ENCODE results near the gene ADAMTSL2.

ADAMTSL2 gene

DNA sequence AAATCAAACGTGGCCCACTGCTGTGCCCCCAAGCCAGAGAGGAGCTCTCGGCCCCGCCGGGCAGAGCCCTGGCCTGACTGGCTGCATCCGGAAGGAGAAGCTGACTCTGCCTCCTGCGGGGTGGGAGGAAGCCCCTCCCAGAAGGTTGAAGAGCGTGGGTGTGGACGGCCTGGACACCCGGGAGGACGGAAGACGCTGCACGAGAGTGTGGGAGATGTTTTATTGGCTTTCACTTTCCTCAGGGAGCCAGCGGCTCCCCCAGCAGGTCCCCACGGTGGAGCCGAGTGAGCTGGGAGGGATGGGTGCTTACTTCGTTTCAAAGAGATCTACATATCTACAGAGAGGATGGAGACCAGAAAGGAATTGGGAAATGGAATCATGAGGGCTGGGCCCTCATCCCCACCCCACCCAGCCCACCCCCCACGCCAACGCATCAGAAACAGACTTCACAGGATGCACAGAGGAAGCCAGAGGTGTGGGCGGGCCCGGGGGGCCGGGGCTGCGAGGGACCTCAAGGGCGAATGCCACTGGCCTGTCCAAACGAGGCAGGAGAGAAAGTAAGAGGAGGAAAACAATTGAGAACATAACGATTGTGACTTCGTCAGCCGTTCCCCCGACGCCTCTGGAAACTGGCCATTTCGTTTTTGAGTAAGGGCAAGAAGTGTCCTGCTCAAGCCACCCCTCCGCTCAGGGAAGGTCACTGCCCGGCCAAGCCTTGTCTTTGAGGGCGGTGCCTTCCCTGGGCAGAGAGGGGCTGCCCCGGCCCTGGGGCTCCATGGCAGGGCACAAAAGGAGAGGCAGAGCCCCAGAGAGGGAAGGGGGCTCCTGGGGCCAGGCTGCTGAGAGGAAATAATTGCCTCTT, 42.6 kb downstream of the ADAMTSL2 start:
- DNase-seq = no peak

DNA sequence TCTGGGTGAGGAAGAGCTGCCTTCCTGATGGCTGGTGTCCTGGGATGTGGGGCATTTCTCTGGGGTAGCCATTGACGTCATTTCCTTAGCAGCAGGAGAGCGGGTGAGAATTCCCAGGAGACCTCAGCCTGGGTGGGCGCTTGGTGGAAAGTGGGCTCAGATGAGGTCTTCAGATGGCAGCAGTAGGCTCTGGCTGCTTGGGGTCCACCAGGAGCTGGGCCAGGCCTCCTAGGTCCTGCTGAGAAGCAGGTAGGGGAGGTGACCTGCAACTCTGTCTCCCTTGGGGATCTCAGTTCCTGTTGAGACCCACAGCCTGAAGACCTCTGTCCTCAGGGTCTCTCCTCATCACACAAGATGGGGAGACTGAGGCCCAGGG, 43.2 kb downstream of the ADAMTSL2 start:
- no peak for DNase-seq

DNA sequence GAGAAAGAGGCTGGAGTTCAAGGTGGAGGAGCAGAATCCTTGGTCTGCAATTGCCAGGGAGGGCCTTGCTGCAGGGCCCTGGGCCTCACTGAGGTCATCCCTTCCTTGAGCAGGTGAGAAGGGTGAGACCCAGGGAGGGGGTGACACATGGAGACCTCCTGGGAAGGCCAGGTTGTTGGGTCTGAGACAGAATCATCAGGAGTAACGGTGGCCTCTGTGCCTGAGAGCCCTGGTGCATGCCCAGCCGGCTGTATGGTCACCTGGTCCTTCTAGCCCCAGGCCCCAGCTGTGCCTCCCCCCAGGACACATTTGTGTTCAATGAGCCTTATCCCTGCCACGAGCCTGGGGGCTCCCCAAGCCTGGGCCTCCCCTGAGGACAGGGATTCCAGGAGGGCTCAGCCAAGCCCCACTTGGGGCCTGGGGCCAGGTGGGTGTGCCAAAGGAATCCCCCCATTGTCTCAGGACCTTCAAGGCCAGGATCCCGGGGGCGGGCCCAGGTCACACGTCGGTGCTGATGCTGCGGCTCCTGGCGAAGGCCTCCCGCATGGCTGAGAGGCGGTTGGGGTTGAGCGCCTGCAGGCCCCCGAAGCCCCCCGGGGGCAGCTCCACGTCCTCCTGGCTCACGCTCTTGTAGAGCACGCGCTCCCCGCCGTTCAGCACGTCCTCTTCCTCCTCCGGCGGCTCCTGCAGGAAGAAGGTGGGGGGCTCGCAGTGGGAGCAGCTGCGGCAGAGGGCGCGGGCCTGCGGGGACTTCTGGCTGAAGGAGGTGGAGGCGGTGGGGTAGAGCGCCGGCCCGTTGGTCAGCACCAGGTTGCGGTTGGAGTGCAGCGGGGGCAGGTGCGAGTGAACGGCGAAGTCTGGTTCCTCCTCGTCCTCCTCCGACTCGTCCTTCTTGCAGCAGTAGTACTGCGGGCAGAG, 44.3 kb downstream of the ADAMTSL2 start:
- DNase-seq = no peak

DNA sequence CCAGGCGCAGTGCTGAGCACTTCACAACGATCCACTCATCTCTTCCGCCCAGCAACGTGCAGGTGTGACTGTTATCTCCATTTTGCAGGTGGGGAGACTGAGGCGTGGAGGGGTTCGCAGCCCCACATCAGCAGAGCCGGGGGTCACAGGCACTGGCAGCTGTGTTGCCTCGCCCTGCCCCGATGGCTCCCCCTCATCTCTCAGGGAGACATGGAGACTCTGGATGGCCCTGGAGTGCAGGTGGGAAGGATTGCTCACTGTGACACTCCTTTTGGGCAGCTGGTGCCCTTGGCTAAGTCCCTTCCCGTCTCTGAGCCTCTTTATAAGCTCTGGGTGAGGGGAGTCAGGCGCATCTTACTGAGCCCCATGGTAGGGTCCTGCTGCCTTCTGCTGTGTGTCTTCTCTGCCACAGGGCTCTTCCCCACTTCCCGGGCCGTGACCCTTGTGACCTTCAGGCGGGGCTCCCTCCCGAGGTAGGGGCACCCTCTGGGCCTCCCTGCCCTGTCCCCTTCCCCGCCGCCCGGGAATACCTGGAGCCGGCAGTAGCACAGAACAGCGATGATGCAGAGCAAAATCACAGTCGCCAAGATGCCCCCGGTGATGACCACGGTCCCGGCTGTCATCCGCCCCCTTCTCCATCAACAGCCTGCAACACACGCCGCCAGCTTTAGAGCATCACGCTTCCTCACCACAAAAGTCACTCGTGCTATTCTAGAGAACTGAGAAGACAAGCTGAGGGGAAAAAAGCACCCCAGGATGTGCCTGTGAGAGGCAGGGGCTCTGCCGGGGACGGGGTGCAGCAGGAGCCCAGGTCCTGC, 45.3 kb downstream of the ADAMTSL2 start:
- no peak for DNase-seq

DNA sequence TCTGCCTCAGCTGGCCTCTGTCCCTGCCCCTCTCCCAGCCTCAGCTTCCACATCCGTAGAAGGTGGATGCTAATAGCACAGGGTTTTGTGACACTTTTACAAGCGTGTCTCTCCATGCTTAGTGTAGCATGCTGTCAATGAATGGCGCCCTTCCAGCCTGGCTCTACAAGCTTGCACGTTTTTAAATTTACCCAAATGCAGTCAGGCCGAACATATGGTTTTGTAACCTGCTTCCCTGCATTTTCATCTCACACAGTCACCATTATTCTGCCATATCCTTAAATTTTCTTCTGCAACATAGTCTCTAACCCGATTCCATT, 45.9 kb downstream of the ADAMTSL2 start:
- no peak for DNase-seq

DNA sequence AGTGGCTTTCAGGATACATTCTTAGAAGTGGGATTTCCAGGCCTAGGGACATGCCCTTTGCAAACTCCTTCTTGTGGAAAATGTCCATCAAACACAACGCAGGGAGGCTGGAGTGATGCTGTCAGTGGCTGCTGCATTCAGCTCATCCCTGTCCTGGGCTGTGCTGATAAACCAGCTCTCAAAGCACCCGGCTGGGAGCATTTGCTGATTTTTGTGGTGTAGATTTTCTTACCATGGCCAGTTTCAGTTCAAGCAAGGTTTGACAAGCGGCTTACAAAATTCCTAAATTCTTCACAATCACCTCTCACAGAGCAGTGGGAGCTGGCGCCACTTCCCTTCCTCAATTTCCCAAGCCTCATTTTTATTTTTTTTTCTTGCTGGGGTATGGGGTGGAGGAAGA, 46.5 kb downstream of the ADAMTSL2 start:
- no peak for DNase-seq

DNA sequence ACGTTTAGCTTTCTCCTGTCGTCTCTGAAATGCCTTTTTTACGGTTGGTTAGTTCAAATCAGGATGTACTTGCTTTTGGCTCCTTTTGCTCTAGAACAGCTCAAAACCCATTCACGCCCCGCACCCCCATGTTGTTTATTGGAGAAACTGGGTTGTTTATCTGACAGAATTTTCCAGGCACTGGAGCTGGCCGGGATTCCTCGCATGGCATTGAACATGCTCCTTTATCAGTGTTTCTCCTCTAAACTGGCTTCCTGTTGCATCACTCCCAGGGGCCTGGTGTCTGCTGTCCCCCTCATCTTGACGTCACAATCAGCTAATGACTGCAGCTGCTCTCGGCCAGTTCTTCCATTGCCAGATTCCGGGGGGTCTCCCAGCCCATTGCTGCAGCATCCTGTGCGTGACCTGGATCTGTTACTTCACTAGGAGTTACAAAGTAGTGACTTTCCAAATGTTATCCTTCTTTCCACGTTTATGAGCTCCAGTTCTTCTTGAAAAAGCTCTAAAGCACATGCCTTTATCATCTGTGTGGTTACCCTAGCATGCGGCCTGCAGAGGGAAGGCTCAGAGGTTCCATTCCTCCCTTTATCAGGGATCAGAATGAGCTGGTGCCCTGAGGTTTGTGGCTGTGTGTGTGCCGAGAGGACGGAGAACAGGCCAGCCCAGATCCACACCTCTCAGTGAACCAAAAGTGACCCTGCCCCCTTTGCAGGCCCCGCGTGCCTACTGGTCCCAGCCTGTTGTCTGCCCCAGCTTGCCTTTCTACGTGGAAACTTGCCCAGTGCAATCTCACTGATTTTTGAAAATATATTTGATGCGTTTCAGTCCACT, 47.2 kb downstream of the ADAMTSL2 start:
- peak; percentile 36 for DNase-seq

DNA sequence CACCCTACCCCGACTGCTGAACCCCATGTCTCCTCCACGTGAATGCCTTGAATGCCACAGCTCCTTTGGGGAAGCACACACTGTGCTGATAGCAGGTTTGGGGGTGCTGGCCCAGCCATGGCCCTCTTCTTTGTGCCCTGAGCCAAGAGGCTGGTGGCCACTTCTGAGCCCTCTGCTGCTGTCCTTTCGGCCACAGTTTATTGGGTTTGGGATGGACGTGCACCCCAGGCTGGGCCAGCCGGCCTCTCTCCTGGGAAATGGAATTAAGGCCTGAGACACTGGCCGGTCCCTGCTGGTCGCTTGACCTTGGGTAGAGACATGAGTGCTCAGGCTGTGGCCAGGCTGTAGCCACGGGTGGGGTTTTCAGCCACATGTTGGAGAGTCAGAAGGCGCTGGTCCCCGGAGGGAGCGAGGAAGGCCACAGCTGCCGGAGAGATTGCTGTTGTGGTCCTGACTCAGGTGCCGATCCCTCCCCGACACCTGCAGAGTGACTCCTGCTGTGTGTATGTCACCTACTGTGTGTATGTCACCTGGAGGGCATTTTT, 48.1 kb downstream of the ADAMTSL2 start:
- no peak for DNase-seq

DNA sequence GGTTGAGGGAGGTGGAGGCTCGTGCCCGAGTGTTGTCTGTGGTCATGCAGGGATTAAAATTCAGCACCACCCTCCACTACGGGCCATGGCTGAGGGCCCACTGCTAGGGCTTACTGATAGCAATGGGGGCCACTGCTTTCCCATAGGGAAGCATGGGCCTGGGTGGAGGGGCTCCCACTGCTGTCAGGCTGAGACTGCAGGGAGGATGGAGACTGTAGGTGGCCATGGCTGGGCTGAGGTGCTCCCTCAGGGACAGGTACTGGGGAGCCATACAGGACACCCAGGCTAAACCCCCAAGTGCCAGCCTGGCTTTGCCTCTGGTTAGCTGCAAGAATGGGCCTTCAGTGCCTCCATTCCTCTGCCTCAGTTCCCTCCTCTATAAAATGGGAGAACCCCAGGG, 48.6 kb downstream of the ADAMTSL2 start:
- no peak for DNase-seq

DNA sequence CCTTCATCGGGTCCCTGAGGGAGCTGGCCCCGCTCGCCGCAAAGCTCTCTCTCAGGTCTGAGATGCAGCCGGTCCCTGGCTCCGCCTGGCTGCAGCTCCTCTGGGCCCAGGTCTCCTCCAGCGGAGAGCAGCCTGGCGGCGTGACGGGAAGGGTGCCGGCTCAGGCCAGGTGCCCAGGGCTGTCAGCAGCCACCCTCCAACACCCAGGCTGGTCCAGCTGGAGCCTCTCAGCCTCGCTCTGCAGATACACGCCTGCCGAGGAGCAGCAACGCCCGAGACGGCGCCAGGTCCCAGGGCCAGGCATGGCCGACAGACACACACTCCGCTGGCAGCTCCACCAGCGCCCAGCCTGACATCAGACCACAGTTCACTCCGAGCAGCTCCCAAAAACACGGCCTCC, 49.1 kb downstream of the ADAMTSL2 start:
- DNase-seq = no peak

DNA sequence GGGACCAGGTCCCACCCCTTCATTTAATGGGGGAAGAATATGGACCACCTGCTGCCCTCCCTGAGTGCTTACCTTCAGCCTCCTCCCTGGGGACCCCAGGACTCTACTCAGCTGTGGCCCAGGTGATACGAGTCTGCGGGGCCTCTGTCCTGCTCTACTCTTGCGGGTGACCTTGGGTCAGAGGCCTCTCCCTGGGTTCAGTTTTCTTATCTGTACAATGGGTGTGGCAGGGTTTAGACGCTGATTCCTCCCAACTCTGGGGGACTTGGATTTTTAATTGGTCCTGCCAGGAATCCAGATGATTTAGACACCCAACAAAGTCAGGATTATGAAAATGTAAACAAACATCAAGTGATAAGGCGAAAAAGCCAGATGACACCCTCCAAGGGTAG, 49.7 kb downstream of the ADAMTSL2 start:
- no peak for DNase-seq

DNA sequence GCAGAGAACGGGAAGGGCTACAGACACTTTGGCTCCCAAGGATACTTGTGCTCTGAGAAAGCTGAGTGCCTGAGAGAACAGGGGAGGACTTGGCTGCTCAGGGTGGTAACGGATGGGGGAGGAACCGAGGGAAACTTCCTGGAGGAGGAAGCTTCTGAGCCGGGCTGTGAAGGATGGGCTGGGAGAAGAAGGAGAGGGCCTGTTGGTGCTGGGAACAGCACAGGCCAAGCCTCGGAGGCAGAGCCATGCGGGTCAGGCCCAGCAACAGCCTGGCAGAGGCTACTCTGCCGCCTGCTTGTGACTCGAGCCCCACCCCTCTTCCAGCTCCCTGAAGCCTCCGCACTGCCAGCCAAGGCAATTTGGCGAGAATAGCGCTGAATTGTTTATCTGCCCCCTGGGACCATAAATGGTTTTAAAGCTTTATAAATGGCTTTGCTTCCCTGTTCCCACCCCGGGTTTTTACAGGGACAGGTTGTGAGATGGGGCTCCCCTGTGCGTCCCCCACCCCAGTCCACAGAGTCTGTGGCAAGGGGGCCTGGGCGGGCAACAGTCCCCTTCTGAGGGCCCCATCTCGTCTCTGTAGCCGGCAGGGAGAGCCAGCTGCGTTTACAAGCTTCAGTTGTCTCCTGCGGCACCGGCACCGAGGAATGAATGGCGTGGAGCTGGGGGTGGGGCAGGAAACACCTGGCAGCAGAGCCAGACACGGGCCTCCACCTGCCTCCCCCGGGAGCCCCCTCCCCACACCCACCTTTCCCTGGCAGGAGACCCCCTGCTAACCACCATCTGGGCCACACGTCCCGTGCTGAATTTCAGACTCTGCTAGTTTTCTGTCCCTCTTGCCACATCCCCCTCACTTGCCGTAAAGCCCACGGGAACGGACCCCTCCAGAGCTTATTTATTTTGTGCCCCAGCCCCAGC, 50.3 kb downstream of the ADAMTSL2 start:
- DNase-seq = no peak

DNA sequence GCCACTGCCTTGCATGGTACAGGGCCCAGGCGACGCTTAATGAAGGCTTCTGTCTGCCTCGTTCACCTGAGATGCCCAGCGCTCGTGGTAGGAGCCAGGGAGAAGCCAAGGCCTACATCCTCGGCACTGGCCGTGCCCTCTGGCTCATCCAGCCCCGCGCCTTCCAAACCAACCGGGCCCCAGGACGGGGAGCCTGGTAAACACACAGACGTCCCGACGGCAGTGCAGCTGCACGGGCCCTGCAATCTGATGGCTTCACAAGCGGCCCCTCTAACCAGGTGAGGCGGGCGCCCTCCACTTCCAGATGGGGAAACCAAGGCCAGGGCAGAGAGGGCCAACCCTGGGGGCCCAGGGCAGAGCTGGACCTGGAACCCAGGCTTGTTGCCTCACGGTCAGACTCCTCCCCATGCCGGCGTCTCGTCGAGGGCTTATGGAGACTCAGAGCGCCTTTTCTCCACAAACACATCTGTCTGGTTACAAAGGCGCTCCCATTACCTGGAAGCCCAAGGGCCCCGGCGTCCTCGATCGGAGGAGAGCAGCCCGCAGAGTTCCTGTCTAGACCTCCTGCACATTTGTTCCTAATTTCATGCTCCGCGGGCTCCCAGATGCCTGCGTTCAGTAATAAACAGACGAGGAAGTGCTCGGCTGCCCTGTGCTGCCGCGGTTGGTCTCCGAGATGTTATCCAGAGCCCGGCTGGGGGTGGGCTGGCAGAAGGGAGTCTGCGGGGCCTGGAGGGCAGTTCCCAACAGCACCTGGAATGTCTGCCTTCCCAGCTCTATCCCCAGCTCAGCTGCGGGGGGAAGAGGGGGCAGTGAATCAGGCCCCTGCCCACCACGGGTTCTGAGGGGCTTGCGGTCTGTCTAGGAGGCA, 51.2 kb downstream of the ADAMTSL2 start:
- DNase-seq = no peak

DNA sequence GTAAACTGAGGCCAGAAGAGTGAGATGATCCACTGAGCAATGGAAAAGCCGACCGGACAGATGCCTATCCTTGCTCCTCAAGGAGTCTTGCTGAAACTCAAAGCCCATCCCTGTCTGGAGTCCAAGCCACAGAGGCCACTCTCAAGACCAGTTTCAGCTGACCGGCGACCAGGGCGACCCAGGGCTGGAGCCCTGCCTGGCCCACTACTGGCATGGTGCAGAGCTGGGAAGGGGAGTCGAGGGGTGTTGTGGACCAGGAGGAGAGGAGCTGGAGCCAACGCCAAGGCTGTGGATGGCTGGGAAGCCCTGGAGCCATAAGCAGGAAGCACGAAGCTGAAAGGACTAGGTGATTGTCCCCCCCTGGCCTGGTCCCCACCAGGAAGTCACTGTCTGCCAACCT, 52.5 kb downstream of the ADAMTSL2 start:
- DNase-seq = no peak

DNA sequence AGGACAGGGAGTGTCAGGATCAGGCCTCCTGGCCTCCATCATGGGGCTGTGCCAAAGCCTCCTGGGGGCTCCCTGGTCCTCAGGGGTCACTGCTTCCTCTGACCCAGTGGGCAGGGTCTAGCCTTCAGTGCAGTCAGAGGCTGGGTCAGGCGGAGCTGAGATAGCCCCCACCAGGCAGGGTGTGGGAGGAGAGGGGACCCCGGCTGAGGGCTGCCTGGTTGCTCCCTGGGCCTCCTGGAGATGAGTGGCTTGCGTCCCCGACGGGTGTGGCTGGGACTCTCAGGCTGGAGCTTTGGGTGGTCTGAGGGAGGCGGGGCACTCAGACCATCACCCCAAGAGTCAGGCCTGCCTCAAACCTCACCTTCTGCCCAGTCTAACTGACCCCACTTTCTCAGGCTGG, 53.0 kb downstream of the ADAMTSL2 start:
- no peak for DNase-seq

DNA sequence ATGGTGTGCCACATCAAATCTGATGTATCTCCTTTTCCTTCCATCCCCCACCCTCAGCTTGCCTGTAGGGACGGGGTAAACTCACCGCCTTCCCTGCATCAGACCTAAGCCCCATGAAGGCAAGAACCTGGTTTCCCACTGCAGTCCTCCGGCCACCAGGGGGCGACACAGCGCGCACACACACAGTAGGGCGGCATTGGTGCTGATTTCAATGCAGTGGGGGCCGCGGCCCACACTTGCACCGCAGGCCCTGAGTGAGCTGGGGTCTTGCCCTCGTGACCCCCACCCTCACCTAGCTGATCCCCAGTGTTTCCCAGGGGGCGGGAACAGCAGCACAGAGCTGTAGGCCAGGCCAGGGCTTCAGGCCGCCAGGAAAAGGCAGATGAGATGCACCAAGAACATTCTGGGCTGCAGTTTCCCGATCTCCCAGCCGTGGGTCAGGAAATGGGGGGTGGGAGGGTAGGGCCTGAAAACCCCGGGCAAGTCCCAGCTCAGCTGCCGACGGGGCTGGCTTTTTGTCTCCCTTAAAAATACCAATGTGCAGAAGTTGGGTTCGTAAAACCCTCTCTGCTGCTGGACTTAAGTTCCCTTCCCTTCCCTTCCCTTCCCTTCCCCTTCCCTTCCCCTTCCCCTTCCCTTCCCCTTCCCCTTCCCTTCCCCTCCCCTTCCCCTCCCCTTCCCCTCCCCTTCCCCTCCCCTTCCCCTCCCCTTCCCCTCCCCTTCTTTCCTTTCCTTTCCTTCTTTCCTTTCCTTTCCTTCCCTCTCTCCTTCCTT, 55.1 kb downstream of the ADAMTSL2 start:
- peak; percentile 3 for DNase-seq

DNA sequence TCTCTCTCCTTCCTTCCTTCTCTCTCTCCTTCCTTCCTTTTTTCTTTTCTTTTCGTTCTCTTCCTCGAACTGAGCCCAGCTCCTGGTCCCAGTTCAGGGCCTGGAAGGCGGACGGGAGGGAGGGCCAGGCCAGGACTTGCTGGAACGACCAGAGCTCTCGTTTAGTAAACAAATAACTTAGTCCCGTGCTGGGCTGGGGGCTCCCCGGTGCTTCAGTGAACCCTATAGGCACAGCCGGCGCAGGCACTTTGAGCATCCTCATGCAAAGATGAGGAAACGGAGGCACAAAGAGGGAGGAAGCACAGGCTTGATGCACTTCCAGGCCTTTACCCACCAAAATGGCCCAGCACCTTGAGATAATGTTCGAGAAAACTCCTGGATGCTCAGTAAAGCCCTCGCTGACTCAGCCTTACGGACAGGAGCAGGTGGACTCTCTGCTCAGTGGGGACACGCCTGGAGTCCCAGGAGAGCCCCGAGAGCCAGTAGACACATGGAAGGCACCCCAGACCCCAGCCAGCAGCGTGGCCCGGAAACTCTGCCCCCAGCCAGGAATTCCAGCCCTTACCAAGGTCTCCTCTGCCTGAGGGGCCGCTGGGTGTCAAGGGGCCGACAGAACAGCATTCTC, 55.8 kb downstream of the ADAMTSL2 start:
- no peak for DNase-seq

DNA sequence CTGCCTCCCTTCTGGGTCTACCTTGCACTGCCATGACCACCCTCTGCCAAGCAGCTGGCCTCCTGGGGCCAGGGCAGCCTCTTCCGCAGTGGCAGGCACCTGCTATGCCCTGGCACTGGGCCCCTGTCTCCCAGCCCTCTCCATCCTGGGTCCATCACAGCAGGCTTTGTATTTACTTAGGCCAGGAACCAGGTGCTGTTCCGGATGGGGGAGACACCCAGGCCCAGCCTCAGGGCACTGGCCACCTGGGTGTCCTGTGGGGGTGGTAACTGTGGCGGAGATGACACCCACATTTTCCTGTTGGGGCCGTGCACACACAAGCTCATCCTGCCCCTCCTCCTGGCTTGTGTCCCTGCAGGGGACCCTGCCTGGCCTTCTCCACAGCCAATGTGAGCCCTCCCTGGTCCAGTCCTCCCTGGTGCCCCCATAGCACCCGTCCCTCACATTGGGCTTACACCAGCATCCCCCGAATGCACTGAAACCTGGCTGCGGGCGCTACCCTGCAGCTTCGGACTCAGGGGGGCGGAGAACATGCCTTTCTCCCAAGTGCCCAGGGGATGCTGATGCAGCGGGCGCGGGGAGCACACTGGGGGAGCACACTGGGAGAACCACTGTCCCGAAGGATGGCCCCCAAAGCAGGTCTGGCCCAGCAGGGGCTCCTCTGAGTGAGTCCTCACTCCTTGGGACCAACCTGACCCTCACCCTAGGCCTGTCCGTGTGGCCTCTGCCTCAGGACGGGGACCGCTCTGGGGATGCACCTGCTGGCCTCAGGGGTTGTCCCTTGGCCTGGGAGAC, 56.8 kb downstream of the ADAMTSL2 start:
- DNase-seq = no peak
